Uterus (tissue), 2 donors: ENCODE results near the gene KCNMB2.

Source experiments
- CTCF ChIP-seq, 4 experiments: fragments of 200-600 bp in 2 of 4; fragments of 450-650 bp in 2 of 4; sonication (generic) in 2 of 4; IDR thresholded peaks; one replicate each; pipeline ENCODE4 v1.5.1; 2016 to 2019; ENCODE audit warnings: antibody characterized with exemption in 4 of 4, mild to moderate bottlenecking in 2 of 4, moderate library complexity in 1 of 4
- POLR2A ChIP-seq, 2 donors: fragments of 450-650 bp; IDR thresholded peaks; one replicate each; pipeline ENCODE4 v1.6.1; 2016; ENCODE audit warnings: antibody characterized with exemption in 2 of 2, mild to moderate bottlenecking in 1 of 2, moderate library complexity in 1 of 2

GRCh38 chr3:178665747-178666146 lies 129.5 kb downstream of the KCNMB2 start:
- TF ChIP-seq CTCF (IDR thresholded peaks at IDR 0.05) (no peak), POLR2A (IDR thresholded peaks at IDR 0.05) (no peak)
